Stimulated activated CD4-positive, alpha-beta T cell treated with anti-CD3 and anti-CD28 coated beads, Interleukin-12 subunit alpha, Interleukin-12 subunit beta, amount 100 ng/mL, for 24 hours (primary cell): ENCODE results near the gene VPS26A.

Experiments used
- DNase-seq, 2 experiments: peaks; one replicate each; pipeline ENCODE4 v3.0.0-alpha.2; 2020; ENCODE audit warnings: low read depth in 2 of 2

VPS26A gene

DNA sequence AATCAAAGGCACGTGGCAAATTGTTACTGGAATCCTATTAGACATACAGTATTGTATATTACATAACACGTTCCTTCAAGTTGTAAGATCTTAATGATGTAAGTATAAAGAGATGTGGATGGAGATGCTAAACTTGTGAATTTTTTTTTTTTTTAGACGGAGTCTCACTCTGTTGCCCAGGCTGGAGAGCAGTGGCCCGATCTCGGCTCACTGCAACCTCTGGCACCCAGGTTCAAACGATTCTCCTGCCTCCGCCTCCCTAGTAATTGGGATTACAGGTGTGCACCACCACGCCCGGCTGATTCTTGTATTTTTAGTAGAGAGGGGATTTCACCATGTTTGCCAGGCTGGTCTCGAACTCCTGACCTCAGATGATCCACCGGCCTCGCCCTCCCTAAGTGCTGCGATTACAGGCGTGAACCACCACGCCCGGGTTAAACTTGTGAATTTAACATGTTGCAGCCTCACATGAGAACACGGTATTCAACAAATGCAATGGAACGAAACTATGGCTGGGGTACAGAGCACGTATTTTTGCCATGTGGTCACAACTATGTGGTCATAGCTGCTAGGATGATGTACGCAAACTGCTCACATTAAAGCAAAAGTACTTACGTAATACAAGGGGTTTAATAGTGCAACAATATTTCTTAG, 55.2 kb downstream of the VPS26A start:
- DNase-seq, result peak in 1 of 2 experiments; percentile 4

DNA sequence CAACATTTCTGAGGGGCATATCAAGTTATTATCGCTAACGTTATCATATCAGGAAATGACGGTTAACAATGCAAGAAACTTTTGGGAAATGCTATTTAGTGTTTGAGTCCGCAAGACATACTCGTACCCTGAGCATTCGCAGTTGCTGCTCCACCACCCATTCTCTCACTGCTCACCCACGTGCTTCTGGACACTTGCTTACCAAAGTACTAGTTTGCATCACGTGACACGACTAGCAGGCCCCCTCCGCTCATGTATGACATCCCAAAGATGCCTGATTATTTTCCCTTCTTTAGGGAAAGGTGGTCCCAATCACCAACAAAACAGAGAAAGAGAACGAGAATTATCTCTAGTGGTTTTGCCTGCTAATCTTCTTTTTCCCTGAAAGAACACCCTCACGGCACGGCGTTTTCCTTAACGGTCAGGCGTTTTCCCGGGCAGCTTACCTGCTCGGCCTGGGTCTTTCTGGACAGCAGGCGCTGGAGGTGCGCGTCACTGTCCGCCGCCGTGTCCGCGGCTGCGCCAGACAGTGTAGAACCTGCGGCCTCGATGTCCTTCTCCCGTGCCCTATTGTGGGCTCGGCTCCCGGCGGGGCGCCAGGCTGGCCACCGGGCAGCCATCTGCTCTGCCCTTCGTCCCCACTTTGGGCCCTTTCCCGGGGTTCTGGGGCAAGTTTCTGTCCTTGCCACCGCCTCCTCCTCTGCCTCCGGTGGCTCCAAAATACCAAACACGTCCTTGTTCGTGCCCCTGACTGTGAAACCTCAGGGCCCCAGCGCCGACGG, 56.0 kb downstream of the VPS26A start, which contains the start of gene SUPV3L1:
Gene SUPV3L1, plus strand, starts transcription at position 492 of the 782 bp plus-strand sequence. Its CDS starts 58 bp downstream, at position 550.
- DNase-seq, result peak; percentile 72 to 79

DNA sequence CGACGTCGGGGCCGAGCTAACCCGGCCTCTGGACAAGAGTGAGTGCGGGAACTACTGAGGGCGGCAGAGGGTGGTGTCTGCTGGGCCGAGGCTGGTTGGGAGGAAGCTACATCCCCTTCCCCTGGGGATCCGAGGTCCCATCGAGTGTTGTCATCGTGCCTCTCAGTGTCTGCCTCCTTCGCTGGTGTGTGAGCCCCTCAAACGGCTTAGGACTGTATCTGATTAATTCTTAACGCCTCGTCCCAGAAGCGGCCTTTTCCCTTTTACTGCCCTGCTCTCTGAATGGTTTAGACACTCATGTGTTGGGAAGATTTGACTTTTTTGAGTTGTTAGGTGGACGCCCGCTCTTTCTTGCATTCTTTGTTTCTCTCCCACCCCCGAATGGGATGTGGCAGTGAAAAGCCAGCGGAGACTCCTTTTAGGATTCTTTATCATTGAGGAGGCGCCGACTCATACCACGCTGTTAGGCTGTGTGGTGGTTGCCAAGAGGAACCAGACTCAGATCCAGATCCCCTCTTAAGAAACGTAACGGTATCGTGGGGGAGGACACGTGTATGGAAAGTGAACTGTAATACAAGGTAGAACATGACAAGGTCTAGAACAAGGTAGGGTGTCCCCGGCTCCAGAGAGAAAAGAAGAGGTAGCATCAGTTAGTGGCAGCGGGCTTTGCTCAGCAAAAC, 56.7 kb downstream of the VPS26A start:
- no peak for DNase-seq

DNA sequence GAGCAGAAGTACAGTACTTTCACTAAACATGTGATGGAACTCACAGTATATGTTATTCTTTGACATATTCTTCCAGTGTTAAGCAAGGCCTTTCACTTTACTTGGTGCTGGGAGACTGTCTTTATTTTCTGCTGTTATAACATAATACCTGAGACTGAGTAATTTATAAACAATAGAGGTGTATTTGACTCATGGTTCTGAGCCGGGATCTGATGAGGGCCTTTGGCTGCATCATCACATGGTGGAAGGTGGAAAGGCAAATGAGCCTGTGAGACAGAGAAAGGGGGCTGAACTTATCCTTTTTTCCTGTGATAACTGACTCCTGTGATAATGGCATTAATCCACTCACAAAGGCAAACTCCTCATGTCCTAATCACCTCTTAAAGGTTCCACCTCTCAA, 57.5 kb downstream of the VPS26A start:
- DNase-seq, result no peak

DNA sequence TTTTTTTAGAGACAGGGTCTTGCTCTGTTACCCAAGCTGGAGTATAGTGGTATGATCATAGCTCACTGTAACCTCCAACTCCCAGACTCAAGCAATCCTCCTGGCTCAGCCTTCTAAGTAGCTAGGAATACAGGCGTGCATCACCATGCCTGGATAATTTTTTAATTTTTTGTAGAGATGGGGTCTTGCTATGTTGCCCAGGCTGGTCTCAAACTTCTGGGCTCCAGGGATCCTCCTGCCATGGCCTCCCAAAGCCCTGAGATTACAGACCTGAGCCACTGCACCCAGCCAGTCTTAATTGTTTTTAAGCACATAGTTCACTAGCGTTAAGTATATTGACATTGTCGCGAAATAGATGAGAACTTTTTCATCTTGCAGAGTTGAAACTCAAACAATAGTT, 58.0 kb downstream of the VPS26A start:
- DNase-seq, result no peak

DNA sequence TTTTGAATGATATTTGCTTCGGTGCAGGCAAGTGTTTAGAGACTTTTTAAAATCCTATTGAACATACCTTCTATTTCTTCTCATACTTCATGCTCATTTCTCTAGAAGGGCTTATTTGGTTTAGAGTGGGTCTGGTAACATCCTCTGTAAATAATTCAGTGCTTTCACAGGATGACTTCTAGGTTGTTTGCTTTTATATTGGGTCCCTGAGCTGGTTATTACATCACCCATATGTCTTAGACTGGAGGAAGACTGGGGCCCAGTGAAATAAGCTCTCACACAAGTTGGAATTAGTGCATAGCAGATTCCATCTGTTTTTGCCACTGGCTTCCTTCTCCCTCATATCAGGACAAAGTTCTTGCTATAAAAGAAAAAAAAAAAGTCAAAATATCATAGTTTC, 62.5 kb downstream of the VPS26A start:
- no peak for DNase-seq

DNA sequence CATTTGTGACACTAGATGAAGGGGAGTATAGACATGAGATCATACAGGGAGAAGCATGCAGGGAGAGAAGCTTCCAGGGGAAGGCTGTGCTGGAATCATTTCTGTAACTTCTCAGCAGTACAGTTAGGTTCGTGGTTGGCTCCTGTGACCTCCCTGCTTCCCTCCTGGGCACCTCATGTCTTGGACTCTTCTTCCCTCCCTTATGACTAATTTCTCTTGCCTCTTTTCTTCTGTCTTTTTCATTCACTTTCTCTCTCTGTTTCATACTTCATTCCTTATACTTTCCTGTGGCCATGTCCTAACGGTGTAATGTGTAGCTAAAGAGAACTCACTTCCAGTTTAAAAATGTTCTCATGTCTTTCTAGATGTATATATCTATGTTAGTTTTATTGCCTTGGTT, 77.1 kb downstream of the VPS26A start:
- DNase-seq, result no peak

DNA sequence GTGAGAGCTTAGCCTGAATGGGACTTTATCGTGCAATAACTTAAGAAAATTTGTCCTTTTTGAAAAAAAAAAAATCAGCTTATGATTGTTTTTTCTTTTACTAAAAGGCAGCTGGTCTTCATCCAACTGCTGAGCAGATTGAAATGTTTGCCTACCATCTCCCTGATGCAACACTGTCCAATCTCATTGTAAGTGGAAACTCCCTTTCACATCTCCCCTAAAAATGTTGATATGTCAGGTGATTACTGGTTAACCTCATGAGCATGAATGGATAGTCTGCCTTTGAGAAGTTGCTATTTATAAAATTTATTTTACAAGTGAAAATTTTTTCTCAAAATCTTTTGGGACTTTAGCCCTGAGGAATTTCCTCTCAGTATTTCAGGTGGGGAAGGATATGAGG, 78.4 kb downstream of the VPS26A start:
- DNase-seq, result no peak

DNA sequence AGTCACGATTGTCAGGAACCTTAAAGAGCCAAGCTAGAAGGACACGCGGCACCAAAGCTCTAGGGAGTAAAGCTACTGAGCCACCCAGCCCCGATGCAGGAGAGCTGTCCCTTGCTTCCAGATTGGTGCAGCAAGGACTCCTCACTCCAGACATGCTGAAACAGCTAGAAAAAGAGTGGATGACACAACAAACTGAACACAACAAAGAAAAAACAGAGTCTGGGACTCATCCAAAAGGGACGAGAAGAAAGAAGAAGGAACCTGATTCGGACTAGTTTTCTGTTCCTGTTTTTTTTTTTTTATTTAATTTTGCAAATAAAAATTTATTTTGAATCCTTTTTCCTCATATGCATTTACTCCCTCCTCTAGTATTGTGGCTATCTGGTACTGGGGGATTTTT, 84.8 kb downstream of the VPS26A start:
- DNase-seq, result no peak

DNA sequence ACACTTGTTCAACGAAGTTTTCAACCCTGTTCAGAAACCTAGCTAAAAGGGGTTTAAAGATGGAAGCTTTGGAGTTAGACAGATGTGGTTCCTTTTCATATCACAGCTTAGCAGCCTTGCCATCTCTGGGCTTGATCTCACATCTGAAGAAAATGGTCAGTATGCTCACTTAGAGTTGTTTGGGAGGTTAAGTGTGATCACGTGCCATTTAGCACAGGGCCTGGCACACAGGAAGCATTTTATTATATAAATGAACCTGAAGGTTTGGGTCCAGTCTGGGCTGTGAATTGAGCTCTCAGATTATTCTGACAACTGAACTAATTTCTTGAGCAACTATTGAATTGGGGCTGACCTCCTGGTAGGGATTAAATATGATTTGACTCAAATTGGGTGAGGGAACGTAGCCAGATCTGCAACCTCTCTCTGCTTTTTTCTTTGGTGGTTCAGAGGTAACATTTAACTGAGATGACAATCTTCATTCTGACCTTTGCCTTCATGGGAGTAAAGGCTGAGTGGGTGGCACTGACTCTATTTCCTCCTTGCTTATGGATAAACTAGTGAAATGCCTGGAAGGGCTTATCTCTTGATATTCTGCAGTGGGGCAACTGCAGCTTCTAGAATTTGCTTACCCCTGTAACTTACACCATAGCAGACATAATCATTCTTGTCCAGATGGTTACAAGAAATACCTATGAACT, 86.0 kb downstream of the VPS26A start:
- DNase-seq, result no peak

DNA sequence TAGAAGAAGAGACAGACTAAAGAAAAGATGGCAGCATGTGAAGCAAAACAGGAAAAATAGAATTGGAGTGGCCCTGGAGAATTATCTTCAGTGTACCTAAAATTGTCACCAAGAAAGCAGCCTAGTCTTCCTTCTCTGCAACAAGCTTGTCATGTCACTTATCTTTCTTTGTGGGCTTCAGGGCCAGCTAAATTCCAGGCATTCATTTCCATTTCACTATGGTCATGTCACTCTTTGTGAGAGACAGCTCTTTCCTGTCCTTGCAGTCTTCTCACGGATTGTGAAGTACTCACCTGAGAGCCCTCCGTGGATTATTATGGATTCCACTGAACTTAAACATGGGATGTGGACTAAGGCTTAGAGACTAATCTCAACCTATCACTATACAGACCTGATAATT, 87.1 kb downstream of the VPS26A start:
- no peak for DNase-seq

DNA sequence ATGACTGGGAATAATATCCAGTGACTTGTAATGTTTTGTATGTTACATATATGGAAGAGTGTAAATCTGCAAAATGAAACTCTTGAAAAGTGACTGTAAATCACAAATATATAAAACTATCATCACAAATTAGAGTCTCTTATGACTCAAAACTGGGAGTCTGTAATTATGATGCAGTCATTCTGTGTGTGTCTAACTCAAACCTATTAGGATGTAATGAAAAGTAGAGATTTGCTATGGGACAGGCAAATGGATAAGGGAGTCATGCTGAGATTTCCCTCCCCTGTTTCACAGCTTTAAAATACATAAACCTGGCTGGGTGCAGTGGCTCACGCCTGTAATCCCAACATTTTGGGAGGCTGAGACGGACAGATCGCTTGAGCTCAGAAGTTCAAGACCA, 87.5 kb downstream of the VPS26A start:
- no peak for DNase-seq

DNA sequence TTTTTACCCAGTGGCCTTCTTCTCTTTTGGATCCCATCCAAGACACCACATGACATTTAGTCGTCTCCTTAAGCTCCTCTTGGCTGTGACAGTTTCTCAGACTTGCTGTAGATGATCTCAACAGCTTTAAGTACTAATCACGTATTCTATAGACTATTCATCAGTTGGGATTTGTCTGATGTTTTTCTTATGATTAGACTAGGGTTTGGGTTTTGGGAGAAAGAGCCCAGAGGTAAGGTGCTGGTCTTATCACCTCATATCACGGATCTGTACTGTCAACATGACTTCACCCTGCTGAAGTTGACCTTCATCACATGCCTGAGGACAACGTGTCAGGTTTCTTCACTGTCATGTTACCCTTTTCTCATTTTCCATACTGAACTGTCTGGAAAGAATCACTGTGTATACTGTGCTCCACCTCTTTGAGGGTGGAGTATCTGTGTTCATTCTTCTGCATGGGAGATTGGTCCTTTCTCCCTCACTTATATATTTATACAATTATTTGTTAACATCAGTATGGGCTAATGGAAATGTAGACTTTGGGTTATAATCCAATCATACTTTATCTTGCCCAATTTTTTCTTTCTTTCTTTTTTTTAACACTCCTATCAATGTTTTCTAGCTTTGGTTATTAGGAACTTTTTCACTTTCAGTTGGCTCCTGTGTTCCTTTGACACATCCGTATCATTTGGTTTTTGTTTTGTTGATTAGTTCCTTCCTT, 89.8 kb downstream of the VPS26A start:
- DNase-seq, result no peak

DNA sequence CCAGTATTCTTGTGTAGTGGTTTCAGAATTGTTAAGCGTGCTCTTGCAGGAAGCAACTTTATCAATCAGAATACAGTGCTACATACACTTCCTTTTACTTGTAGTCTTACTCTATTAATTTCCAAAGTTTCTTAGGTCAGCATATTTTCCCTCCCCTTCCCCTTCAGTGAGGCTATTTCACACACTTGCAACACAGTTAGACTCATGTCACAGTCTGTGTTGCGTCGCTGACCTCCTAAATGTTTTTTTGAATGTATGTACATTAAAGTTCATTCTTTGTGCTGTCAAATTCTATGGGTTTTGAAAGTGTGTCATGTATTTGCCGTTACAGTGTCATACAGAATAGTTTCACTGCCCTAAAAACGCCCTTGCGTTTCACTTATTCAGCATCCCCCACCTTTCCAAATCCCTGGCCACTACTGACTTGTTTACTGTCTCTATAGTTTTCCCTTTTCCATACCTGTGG, 90.7 kb downstream of the VPS26A start:
- DNase-seq, result no peak

DNA sequence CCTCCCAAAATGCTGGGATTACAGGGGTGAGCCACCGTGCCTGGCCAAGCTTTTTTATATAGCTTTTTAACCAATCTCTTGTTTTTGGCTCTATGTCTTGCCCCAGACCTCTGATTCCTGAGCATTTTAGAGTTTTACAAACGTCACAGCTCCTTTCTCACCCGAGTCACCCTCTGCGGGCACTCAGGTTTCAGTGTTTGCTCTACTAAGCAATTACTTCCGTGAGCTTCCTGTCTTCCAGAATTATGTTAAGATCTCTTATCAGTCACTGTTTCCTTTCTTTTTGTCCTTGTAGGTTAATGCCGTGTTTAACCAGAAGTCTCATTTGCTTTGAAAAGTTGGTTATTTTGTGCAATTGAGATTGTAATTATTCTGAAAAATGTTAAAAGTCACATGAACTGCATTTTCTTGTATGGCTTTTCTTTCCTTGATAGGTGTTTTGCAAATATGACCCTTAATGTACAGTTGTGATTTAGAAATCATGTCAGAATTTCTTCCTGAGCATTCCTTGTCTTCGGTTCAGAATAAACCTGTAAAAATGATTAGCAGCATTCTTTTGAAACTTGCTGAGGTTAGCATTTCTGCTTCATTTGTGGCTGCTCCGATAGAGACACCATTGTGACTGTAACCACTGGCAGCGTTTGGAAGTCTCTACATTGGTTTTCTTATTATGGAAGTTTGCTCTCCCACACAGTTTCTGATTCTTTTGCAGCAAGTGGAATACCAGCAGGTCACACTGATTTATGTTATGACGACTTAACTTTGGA, 91.6 kb downstream of the VPS26A start:
- DNase-seq, result no peak

DNA sequence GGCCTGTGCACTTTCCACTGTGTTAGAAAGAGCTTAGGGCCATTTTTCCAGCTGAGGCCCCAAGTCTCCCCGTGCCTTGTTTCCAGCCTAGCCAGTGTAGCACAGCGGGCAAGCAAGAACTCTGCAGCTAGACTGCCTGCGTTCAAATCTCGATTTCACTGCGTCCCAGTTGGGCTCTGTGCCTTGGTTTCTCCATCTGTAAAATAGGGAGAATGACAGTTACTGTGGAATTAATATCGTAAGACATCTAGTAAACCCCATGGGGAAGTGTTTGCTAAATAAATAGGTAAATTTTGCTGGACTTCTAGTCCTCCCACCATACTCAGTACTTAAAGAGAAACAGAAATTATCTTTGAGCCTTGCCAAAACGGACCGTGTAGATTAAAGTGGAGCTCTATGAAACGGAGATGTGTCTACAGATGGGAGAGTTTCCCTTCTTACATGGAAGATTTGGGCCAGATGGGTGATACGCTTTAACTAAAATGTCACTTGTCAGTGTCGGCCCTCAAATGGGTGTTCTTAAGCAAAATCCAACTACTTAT, 92.7 kb downstream of the VPS26A start:
- no peak for DNase-seq

DNA sequence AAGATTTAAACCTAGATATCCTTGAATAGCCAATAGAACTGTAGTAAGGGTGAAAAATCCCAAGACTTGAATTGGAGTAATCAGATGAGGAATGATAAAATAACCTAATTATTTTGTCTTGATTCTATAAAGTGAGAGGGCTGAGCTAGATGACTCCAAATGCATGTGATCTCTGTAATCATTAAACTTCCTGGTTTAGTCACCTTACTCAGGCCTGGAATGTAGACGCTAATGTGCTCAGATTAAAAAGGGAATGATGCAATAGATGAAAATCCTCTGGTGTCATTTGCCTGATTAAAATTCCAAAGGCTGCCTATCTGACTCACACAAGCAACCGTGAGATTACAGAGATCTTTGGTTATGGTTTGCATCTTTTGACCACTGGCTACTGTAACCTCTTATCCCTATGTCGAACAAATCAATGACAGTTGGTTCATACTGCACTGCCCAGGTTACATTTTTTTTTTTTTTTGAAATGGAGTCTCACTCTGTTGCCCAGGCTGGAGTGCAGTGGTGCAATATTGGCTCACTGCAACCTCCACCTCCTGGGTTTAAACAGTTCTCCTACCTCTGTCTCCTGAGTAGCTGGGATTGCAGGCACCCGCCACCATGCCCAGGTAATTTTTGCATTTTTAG, 93.3 kb downstream of the VPS26A start:
- no peak for DNase-seq

DNA sequence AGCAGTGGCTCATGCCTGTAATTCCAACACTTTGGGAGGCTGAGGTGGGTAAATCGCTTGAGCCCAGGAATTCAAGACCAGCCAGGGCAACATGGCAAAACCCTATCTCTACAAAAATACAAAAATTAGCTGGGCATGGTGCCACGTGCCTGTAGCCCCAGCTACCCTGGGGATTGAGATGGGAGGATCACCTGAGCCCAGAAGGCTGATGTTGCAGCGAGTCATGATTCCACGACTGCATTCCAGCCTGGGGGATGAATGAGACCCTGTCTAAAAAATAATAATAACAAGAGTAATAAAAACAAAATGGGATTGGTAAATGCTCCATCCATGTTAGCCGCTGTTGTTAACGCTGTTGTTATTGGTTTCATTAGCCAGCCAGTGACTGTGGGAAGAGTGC, 94.9 kb downstream of the VPS26A start:
- no peak for DNase-seq

DNA sequence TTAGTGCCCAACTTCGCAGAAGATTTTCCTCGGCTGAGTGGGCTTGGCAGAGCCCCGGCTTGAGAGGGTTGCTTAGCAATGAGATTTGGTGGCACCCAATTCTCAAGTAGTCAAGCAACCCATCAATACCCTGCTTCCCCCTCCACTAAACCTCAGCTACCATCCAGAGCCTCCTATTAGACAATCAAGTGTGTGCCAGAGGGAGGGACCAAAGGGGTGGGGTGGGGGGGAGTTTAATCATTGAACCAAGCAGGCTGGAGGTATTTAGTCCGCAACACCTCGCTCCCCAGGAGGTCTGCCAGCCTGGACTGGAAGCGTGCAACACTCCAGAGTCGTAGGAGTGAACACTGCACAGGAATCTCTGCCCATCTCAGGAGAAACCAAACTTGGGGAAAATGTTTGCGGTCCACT, 96.1 kb downstream of the VPS26A start, which contains the start of gene HKDC1:
Gene HKDC1, plus strand, starts transcription at position 292 of the 411 bp plus-strand sequence. Its CDS starts 104 bp downstream, at position 396.
- DNase-seq, result no peak

DNA sequence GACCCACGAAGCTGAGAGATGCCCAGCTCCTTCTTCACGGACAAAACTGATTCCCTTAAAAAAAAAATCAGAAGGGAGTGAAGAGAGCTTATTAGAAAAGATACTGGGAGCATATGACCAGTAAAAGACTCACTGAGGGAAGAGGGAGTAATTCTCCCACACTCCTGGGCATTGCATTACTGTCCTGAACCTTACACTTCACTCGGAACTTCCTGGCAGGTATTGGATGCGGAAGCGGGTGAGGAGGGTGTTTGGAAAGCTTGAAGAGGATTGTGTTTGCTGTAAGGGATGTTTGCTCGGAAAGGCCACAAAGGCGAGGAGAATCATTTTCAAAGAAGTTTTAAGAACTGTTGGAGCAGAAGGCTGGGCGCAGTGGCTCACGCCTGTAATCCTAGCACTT, 96.5 kb downstream of the VPS26A start:
- DNase-seq, result no peak
